NCI-H2196 (cell line): ENCODE data around the gene HOXB4.

ENCODE experiments used
- DNase-seq: peaks from one replicate; lab custom pipeline; 2025; ENCODE audit not compliant: unreplicated experiment; lab: John Stamatoyannopoulos, UW

Gene HOXB4

GRCh38 chr17:48575066-48575582 lies 3.0 kb downstream of the HOXB4 start:
- DNase-seq, result no peak

- DNase-seq, result no peak
Measured at GRCh38 chr17:48574505-48575065, 3.6 kb downstream of the HOXB4 start.

GRCh38 chr17:48571826-48572417 lies 6.2 kb downstream of the HOXB4 start:
- no peak for DNase-seq

- DNase-seq, result no peak
Measured at GRCh38 chr17:48571024-48571818, 6.9 kb downstream of the HOXB4 start.

GRCh38 chr17:48570325-48571023 lies 7.7 kb downstream of the HOXB4 start:
- no peak for DNase-seq

- no peak for DNase-seq
Measured at GRCh38 chr17:48569674-48570324, 8.4 kb downstream of the HOXB4 start.

- DNase-seq, result no peak
Measured at GRCh38 chr17:48569240-48569582, 8.9 kb downstream of the HOXB4 start.

GRCh38 chr17:48568499-48569239 lies 9.5 kb downstream of the HOXB4 start:
- DNase-seq, result no peak

- DNase-seq, result no peak
Measured at GRCh38 chr17:48567646-48568354, 10.3 kb downstream of the HOXB4 start.

- DNase-seq, result no peak
Measured at GRCh38 chr17:48567209-48567608, 10.9 kb downstream of the HOXB4 start.

- no peak for DNase-seq
Measured at GRCh38 chr17:48566717-48567116, 11.4 kb downstream of the HOXB4 start.

- no peak for DNase-seq
Measured at GRCh38 chr17:48565925-48566710, 12.0 kb downstream of the HOXB4 start.

GRCh38 chr17:48565022-48565554 lies 13.1 kb downstream of the HOXB4 start:
- no peak for DNase-seq

GRCh38 chr17:48564188-48565021 lies 13.7 kb downstream of the HOXB4 start:
- DNase-seq, result no peak

- no peak for DNase-seq
Measured at GRCh38 chr17:48563867-48564187, 14.3 kb downstream of the HOXB4 start.

GRCh38 chr17:48563385-48563838 lies 14.7 kb downstream of the HOXB4 start:
- DNase-seq, result no peak

GRCh38 chr17:48562934-48563333 lies 15.2 kb downstream of the HOXB4 start:
- no peak for DNase-seq
